OCI-LY7 (cell line): ENCODE measurements around the gene KRT16.
A peak's percentile ranks its signal among the peaks of the same experiment; 100 is the strongest.

ENCODE experiments used
- CTCF ChIP-seq: fragments of 200-600 bp; sonication (generic); conservative IDR thresholded peaks from 2 replicates; pipeline ENCODE4 v1.5.1; 2014; ENCODE audit warnings: mild to moderate bottlenecking, antibody characterized with exemption, low read length, moderate library complexity, mixed read lengths
- EZH2phosphoT487 ChIP-seq: fragments of 200-600 bp; sonication (generic); IDR thresholded peaks from 2 replicates; pipeline ENCODE4 v1.6.1; 2018; ENCODE audit warnings: low read depth, borderline replicate concordance, mild to moderate bottlenecking, mixed run types, antibody characterized with exemption, low read length, moderate library complexity, mixed read lengths

GRCh38 chr17:41648411-41649195 is 36.0 kb upstream of the KRT16 start:
- TF ChIP-seq CTCF (peak; percentile 90), EZH2phosphoT487 (no peak)
